ENCODE data around the gene ABCA9. TPM values are rescaled to one million over a fixed set of nuclear protein-coding genes. Genes with fewer than 3 reads are reported as not detected.
A peak's percentile ranks its signal among the peaks of the same experiment; 100 is the strongest.

The ABCA9 gene
- total RNA-seq, 1 donor from 2014 or later = 0.26 TPM

- no peak for FAIRE-seq
- no peak overlapping the region for H3K4me3 ChIP-seq (ENCODE audit: low read depth, low read length)
- H3K36me3 ChIP-seq (ENCODE audit: control insufficient read depth, insufficient read depth, low read length) = no peaks in the 10 kb centered on the region
- no peak for DNase-seq (ENCODE audit: low read depth)
- TF ChIP-seq CTCF (IDR thresholded peaks at IDR 0.05; ENCODE audit: insufficient read depth, low read length, severe bottlenecking) = no peak
- H3K27me3 ChIP-seq (ENCODE audit: control insufficient read depth, insufficient read depth, low read length) = no peaks in the 10 kb centered on the region
Observed at GRCh38 chr17:69031839-69032238, 28.9 kb downstream of the ABCA9 start.

DNA sequence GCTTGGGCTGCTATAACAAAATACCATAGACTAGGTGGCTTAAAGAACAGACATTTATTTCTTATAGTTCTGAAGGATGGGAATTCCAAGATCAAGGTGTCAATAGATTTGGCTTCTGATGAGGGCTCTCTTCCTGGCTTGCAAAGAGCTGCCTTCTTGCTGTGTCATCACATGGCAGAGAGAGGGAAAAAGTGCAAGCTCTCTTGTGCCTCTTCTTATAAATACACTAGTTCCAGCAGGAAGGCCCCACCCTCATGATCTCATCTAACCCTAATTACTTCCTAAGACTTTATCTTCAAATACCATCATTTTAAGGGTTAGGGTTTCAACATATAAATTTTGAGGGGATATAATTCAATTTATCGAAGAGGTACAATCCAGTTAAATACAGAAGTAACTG lies 30.6 kb downstream of the ABCA9 start:
- peak; percentile 10 for DNase-seq (ENCODE audit: low read depth)

GRCh38 chr17:69018687-69019086 lies 42.0 kb downstream of the ABCA9 start:
- no peak for TF ChIP-seq CTCF (IDR thresholded peaks at IDR 0.05; ENCODE audit: insufficient read depth, low read length, severe bottlenecking)
- no peaks in the 10 kb centered on the region for H3K27me3 ChIP-seq (ENCODE audit: control insufficient read depth, insufficient read depth, low read length)

More for the DNA sequence above, 30.6 kb downstream of the ABCA9 start:
- no peak for TF ChIP-seq CTCF (IDR thresholded peaks at IDR 0.05; ENCODE audit: insufficient read depth, low read length, severe bottlenecking)
- FAIRE-seq = no peak
- Histone ChIP-seq H3K4me3 (ENCODE audit: low read depth, low read length) (no peak overlapping the region), H3K27me3 (ENCODE audit: control insufficient read depth, insufficient read depth, low read length) (no peaks in the 10 kb centered on the region), H3K36me3 (ENCODE audit: control insufficient read depth, insufficient read depth, low read length) (no peaks in the 10 kb centered on the region)

DNA sequence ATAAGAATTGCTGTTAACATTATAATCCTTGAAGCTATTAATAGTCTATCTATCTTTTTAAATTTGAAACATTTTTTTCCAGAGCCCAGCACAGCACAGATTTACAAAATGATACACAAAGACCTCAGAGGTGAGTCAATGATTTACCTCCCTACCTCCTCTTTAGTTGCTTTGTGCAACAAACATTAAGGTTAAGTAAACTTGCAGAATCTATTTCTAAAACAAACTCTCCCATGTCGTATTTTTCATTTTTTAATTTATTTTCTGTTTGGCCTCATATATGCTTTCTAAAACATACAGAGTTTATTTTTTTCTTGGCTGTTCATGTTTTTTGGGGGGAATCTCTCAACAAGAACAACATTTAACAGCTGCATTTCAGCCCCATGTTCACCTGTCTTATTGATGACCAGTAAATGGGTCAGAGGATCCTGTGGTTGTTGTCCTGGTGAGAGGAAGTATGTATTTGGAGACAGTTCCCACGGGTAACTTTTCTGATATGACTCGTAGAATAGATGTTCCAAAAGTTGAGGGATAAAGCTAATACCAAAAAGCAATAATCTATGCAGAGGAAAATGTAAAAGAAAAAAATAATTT lies 42.6 kb downstream of the ABCA9 start:
- H3K36me3 ChIP-seq (ENCODE audit: control insufficient read depth, insufficient read depth, low read length) = no peaks in the 10 kb centered on the region
- H3K27me3 ChIP-seq (ENCODE audit: control insufficient read depth, insufficient read depth, low read length) = no peaks in the 10 kb centered on the region
- no peak for FAIRE-seq
- no peak for TF ChIP-seq CTCF (IDR thresholded peaks at IDR 0.05; ENCODE audit: insufficient read depth, low read length, severe bottlenecking)
- H3K4me3 ChIP-seq (ENCODE audit: low read depth, low read length) = no peak overlapping the region
- no peak for DNase-seq (ENCODE audit: low read depth)

More at GRCh38 chr17:69018687-69019086, 42.0 kb downstream of the ABCA9 start:
- FAIRE-seq = no peak
- H3K36me3 ChIP-seq (ENCODE audit: control insufficient read depth, insufficient read depth, low read length) = no peaks in the 10 kb centered on the region
- H3K4me3 ChIP-seq (ENCODE audit: low read depth, low read length) = no peak overlapping the region
- no peak for DNase-seq (ENCODE audit: low read depth)

GRCh38 chr17:69015631-69016030 lies 45.1 kb downstream of the ABCA9 start:
- H3K27me3 ChIP-seq (ENCODE audit: control insufficient read depth, insufficient read depth, low read length) = no peaks in the 10 kb centered on the region
- FAIRE-seq = no peak
- no peaks in the 10 kb centered on the region for H3K36me3 ChIP-seq (ENCODE audit: control insufficient read depth, insufficient read depth, low read length)
- no peak overlapping the region for H3K4me3 ChIP-seq (ENCODE audit: low read depth, low read length)
- no peak for DNase-seq (ENCODE audit: low read depth)
- no peak for TF ChIP-seq CTCF (IDR thresholded peaks at IDR 0.05; ENCODE audit: insufficient read depth, low read length, severe bottlenecking)

Data from bronchial epithelial cell (primary cell).